Measurements from ENCODE around the gene PIGM. TPM values are rescaled to one million over a fixed set of nuclear protein-coding genes. Genes with fewer than 3 reads are reported as not detected.

Gene PIGM
- polyA plus RNA-seq, 2 of the 4 experiments (the other 2 are of a cell fraction), result 5.0 to 7.2 TPM

- FAIRE-seq (no peak), DNase-seq (ENCODE audit: low read depth in 1 of 2, low spot score in 1 of 2) (no peak), ATAC-seq (no peak)
- CTCF ChIA-PET, result interaction anchor here (1.0 to 20.9 kb wide), 8 partner anchors 10 to 211 kb away, joined by 3 to 665 read pairs (median 88); partner anchors contain the start of genes PIGM, SLAMF9 and TAGLN2
- TF ChIP-seq MAFK (IDR thresholded peaks at IDR 0.05; ENCODE audit: partially characterized antibody) (no peak), EHF (CRISPR knock-in tag; IDR thresholded peaks at IDR 0.05) (no peak), KDM1A (IDR thresholded peaks at IDR 0.05; ENCODE audit: low read depth) (no peak)
- TF ChIP-seq, protein P1, sequence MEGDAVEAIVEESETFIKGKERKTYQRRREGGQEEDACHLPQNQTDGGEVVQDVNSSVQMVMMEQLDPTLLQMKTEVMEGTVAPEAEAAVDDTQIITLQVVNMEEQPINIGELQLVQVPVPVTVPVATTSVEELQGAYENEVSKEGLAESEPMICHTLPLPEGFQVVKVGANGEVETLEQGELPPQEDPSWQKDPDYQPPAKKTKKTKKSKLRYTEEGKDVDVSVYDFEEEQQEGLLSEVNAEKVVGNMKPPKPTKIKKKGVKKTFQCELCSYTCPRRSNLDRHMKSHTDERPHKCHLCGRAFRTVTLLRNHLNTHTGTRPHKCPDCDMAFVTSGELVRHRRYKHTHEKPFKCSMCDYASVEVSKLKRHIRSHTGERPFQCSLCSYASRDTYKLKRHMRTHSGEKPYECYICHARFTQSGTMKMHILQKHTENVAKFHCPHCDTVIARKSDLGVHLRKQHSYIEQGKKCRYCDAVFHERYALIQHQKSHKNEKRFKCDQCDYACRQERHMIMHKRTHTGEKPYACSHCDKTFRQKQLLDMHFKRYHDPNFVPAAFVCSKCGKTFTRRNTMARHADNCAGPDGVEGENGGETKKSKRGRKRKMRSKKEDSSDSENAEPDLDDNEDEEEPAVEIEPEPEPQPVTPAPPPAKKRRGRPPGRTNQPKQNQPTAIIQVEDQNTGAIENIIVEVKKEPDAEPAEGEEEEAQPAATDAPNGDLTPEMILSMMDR (IDR thresholded peaks at IDR 0.05), result no peak
- TF ChIP-seq, protein P2, sequence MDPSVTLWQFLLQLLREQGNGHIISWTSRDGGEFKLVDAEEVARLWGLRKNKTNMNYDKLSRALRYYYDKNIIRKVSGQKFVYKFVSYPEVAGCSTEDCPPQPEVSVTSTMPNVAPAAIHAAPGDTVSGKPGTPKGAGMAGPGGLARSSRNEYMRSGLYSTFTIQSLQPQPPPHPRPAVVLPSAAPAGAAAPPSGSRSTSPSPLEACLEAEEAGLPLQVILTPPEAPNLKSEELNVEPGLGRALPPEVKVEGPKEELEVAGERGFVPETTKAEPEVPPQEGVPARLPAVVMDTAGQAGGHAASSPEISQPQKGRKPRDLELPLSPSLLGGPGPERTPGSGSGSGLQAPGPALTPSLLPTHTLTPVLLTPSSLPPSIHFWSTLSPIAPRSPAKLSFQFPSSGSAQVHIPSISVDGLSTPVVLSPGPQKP (IDR thresholded peaks at IDR 0.05; ENCODE audit: low read depth, low read length), result no peak
- no peak overlapping the region for H3K4me2 ChIP-seq
- no peak overlapping the region for H3K4me3 ChIP-seq
- H3K4me1 ChIP-seq, result no peaks in the 10 kb centered on the region
- WGBS (ENCODE audit: missing lambda C conversion rate), result 37% methylated on average over 2 of the region's 2 CpGs
- H3K27ac ChIP-seq, result no peak overlapping the region
- POLR2A ChIA-PET, result no interaction called here
- H3K9me3 ChIP-seq, result no peaks in the 10 kb centered on the region
Observed at GRCh38 chr1:160009801-160010200, 22.0 kb downstream of the PIGM start.

DNA sequence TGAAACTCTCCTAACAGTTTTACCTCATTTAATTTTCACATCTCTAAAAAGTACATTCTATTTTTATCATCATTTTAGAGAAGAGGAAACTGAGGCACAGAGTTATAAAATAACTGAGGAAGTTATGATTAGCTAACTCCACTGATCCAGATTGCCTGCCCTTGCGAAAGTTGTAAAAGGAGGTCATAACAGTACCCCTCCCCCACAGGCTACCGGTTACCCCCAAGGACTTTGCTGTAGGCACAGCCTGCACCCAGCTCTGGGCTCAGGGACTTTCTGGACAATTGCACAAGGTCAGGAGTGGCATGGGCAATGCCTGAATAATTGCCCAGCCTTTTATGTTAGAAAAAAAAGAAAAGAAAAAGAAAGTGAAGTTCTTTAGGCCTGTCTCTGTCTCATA is 22.7 kb downstream of the PIGM start:
- Histone ChIP-seq H3K9me3 (no peaks in the 10 kb centered on the region), H3K27ac (no peak overlapping the region), H3K4me1 (no peaks in the 10 kb centered on the region), H3K4me3 (no peak overlapping the region), H3K4me2 (no peak overlapping the region)
- ChIA-PET POLR2A (no interaction called here), CTCF (interaction anchor here (0.6 to 20.9 kb wide), 14 partner anchors 10 to 795 kb away, joined by 3 to 665 read pairs (median 32); partner anchors contain the start of genes PIGM, SLAMF9 and TAGLN2)
- DNase-seq (ENCODE audit: low read depth in 1 of 2, low spot score in 1 of 2), result no peak
- WGBS (ENCODE audit: missing lambda C conversion rate), result 65% methylated on average over 2 of the region's 2 CpGs
- no peak for ATAC-seq
- no peak for FAIRE-seq
- TF ChIP-seq POLR2A (IDR thresholded peaks at IDR 0.05; ENCODE audit: low read length) (no peak), GATA3 (IDR thresholded peaks at IDR 0.05; ENCODE audit: borderline replicate concordance) (no peak), NPAS2 (CRISPR knock-in tag; IDR thresholded peaks at IDR 0.05; ENCODE audit: borderline replicate concordance) (no peak), PBX3 (IDR thresholded peaks at IDR 0.05) (no peak), KDM5A (IDR thresholded peaks at IDR 0.05) (no peak), NR3C1 (IDR thresholded peaks at IDR 0.05) (no peak), KDM1A (IDR thresholded peaks at IDR 0.05; ENCODE audit: low read depth) (no peak), CEBPB (IDR thresholded peaks at IDR 0.05) (no peak), RAD21 (conservative IDR thresholded peaks at IDR 0.05 in 1 of 2, IDR thresholded peaks at IDR 0.05 in 1 of 2) (no peak), HOXA7 (CRISPR knock-in tag; IDR thresholded peaks at IDR 0.05) (no peak), HES2 (IDR thresholded peaks at IDR 0.05) (no peak), SREBF2 (IDR thresholded peaks at IDR 0.05) (no peak), EP300 (IDR thresholded peaks at IDR 0.05) (no peak)

GRCh38 chr1:160007577-160008200 is 24.1 kb downstream of the PIGM start:
- TF ChIP-seq, protein P2 (IDR thresholded peaks at IDR 0.05; ENCODE audit: low read depth, low read length), result no peak
- TF ChIP-seq RFX5 (IDR thresholded peaks at IDR 0.05) (no peak), HOXB5 (CRISPR knock-in tag; IDR thresholded peaks at IDR 0.05) (no peak), CHD4 (IDR thresholded peaks at IDR 0.05; ENCODE audit: borderline replicate concordance) (no peak), RAD21 (conservative IDR thresholded peaks at IDR 0.05 in 1 of 2, IDR thresholded peaks at IDR 0.05 in 1 of 2) (peak; percentile 79 to 89), EHF (CRISPR knock-in tag; IDR thresholded peaks at IDR 0.05) (no peak), HOXA7 (CRISPR knock-in tag; IDR thresholded peaks at IDR 0.05) (no peak), SMC3 (IDR thresholded peaks at IDR 0.05) (peak; percentile 67)
- TF ChIP-seq, protein P1 (IDR thresholded peaks at IDR 0.05), result peak; percentile 90
- Histone ChIP-seq H3K27ac (no peak overlapping the region), H3K4me2 (no peak overlapping the region), H3K4me3 (no peak overlapping the region), H3K9me3 (no peaks in the 10 kb centered on the region), H3K4me1 (no peaks in the 10 kb centered on the region)
- DNase-seq (ENCODE audit: low read depth in 1 of 2, low spot score in 1 of 2), result peak; percentile 26 to 29
- peak; percentile 36 for FAIRE-seq
- CTCF ChIA-PET, result interaction anchor here (0.6 to 20.9 kb wide), 62 partner anchors 9 to 910 kb away, joined by 3 to 665 read pairs (median 8); partner anchors contain the start of genes CFAP45, DUSP23, FCRL6 and IGSF9
- ATAC-seq, result peak in 1 of 2 experiments; percentile 47; a peak in 2 of 6 replicates
- WGBS (ENCODE audit: missing lambda C conversion rate), result 38% methylated on average over 3 of the region's 3 CpGs
- POLR2A ChIA-PET, result interaction anchor here (0.7 to 1.3 kb wide), 3 partner anchors 82 to 227 kb away, joined by 3 to 7 read pairs (median 4); partner anchors contain the start of genes DUSP23 and TAGLN2

All from A549 (cell line).